HL-60 (cell line): Measurements from ENCODE around the gene DIAPH3.

Experiments
- DNase-seq, 2 experiments: peaks; one replicate each; pipeline ENCODE4 v3.0.0-alpha.2; 2010 to 2020; ENCODE audit warnings: low read depth in 1 of 2, low spot score in 1 of 2
- H3K27ac ChIP-seq: fragments of 250-450 bp; sonication (Bioruptor Pico); replicated peaks from 2 replicates; pipeline ENCODE4 v1.5.1; 2020; ENCODE audit warnings: mild to moderate bottlenecking, moderate library complexity
- H3K27me3 ChIP-seq: fragments of 250-450 bp; sonication (Bioruptor Pico); 2 replicates; pipeline ENCODE4 v1.5.1; 2021; ENCODE audit warnings: mild to moderate bottlenecking, moderate library complexity; ENCODE audit not compliant: insufficient read depth, poor library complexity, severe bottlenecking
- H3K4me3 ChIP-seq: replicated peaks from 2 replicates; pipeline ENCODE4 v1.5.1; 2011; ENCODE audit warnings: mild to moderate bottlenecking, control low read depth, low read length; ENCODE audit not compliant: insufficient read depth
- GABPA ChIP-seq: IDR thresholded peaks from 2 replicates; pipeline ENCODE4 v1.6.1; 2012; ENCODE audit warnings: low read depth
- POLR2AphosphoS5 ChIP-seq: IDR thresholded peaks from 2 replicates; pipeline ENCODE4 v1.6.1; 2012; ENCODE audit warnings: low read depth
- SPI1 ChIP-seq: IDR thresholded peaks from 2 replicates; pipeline ENCODE4 v1.6.1; 2012; ENCODE audit warnings: low read depth, mild to moderate bottlenecking, borderline replicate concordance
- TF ChIP-seq, protein P1 (sequence below): IDR thresholded peaks from one replicate; pipeline ENCODE4 v1.5.1; 2011; ENCODE audit warnings: low read length, control low read depth, inconsistent platforms; ENCODE audit not compliant: insufficient read depth
- TF ChIP-seq, protein P2 (sequence below): IDR thresholded peaks from 2 replicates; pipeline ENCODE4 v1.6.1; 2012; ENCODE audit warnings: low read depth; ENCODE audit not compliant: insufficient replicate concordance

DIAPH3 gene

DNA sequence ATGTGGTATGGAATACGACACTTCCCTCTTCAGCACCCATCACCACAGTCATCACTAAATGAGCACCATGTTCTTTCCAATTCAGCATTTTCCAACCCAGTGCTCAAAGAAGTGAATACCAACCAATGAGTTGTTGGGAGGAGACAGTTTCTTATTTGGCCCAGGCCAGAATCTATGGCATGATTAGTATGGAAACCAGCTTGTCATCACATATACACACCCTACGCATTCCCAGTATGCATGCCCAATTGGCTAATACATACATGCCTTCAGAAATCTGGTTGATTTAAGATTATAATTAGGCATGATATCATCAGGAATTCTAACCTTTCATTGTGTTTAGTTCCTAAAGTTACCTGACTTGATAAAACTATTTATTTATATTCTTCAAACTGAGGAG lies 430.0 kb downstream of the DIAPH3 start:
- H3K27me3 ChIP-seq = no peaks in the 10 kb centered on the region
- no peak overlapping the region for H3K27ac ChIP-seq
- TF ChIP-seq GABPA = no peak
- TF ChIP-seq, protein P1, sequence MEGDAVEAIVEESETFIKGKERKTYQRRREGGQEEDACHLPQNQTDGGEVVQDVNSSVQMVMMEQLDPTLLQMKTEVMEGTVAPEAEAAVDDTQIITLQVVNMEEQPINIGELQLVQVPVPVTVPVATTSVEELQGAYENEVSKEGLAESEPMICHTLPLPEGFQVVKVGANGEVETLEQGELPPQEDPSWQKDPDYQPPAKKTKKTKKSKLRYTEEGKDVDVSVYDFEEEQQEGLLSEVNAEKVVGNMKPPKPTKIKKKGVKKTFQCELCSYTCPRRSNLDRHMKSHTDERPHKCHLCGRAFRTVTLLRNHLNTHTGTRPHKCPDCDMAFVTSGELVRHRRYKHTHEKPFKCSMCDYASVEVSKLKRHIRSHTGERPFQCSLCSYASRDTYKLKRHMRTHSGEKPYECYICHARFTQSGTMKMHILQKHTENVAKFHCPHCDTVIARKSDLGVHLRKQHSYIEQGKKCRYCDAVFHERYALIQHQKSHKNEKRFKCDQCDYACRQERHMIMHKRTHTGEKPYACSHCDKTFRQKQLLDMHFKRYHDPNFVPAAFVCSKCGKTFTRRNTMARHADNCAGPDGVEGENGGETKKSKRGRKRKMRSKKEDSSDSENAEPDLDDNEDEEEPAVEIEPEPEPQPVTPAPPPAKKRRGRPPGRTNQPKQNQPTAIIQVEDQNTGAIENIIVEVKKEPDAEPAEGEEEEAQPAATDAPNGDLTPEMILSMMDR = no peak
- no peak for TF ChIP-seq POLR2AphosphoS5
- TF ChIP-seq, protein P2, sequence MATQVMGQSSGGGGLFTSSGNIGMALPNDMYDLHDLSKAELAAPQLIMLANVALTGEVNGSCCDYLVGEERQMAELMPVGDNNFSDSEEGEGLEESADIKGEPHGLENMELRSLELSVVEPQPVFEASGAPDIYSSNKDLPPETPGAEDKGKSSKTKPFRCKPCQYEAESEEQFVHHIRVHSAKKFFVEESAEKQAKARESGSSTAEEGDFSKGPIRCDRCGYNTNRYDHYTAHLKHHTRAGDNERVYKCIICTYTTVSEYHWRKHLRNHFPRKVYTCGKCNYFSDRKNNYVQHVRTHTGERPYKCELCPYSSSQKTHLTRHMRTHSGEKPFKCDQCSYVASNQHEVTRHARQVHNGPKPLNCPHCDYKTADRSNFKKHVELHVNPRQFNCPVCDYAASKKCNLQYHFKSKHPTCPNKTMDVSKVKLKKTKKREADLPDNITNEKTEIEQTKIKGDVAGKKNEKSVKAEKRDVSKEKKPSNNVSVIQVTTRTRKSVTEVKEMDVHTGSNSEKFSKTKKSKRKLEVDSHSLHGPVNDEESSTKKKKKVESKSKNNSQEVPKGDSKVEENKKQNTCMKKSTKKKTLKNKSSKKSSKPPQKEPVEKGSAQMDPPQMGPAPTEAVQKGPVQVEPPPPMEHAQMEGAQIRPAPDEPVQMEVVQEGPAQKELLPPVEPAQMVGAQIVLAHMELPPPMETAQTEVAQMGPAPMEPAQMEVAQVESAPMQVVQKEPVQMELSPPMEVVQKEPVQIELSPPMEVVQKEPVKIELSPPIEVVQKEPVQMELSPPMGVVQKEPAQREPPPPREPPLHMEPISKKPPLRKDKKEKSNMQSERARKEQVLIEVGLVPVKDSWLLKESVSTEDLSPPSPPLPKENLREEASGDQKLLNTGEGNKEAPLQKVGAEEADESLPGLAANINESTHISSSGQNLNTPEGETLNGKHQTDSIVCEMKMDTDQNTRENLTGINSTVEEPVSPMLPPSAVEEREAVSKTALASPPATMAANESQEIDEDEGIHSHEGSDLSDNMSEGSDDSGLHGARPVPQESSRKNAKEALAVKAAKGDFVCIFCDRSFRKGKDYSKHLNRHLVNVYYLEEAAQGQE = no peak
- no peak for TF ChIP-seq SPI1
- DNase-seq = no peak
- no peak overlapping the region for H3K4me3 ChIP-seq

DNA sequence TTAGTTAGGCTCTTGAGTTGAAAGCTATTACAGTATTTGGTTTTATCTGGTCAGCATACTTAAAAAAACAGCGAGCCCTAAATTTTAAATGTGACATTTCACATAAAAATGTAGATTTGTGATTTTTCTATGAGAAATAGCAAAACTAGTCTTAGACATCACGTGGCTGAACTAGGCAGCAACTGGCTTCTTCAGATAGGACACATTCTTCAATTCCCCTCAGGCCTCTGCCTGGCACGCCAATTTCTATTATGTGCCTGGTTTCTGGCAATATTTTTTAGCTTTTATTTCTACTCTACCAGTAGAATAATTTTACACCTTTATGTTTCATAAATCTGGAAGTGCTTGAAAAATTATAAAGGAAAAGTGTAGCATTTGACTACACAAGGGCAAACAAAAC lies 433.7 kb downstream of the DIAPH3 start:
- TF ChIP-seq, protein P1 = no peak
- no peak for TF ChIP-seq SPI1
- TF ChIP-seq POLR2AphosphoS5 = no peak
- TF ChIP-seq, protein P2 = no peak
- no peak for TF ChIP-seq GABPA
- DNase-seq = no peak
- Histone ChIP-seq H3K27me3 (no peaks in the 10 kb centered on the region), H3K27ac (no peak overlapping the region), H3K4me3 (no peak overlapping the region)

DNA sequence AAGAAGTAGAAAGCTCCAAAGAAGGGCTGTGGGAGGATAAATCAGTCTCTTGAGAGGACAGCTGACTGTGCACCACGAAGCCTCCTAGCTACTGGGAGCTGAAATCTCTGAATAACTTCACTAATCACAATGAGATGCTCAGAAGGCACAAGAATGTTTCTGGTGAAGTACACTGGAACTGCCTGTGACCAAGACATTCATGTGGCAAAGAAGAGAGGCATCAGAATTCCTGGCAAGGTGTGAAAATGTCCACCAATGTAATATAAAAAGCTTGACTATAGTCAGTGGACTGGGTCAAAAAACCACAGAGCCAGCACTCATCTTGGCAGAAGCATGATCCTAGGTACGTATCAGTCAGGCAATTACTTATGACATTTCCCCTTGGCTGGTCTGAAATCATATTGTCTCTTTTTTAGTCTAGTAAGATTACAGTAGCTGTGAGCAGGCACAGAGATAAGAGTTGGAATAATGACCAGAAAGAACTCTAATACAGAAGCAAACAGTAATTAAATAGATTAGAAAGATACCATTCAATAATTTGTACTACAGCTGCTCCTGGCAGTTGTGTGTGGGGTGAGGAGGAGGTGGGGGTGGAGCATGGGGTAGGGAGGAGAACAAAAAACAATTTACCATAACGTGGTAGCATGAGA lies 434.7 kb downstream of the DIAPH3 start:
- no peak for DNase-seq
- no peak overlapping the region for H3K27ac ChIP-seq
- no peaks in the 10 kb centered on the region for H3K27me3 ChIP-seq
- TF ChIP-seq GABPA (no peak), SPI1 (no peak), POLR2AphosphoS5 (no peak)
- TF ChIP-seq, protein P2 = no peak
- TF ChIP-seq, protein P1 = no peak
- no peak overlapping the region for H3K4me3 ChIP-seq
